NB4 (cell line): ENCODE data around the gene GRIK1.

Experiments used
- DNase-seq: peaks from one replicate; pipeline ENCODE4 v3.0.0; 2010; ENCODE audit warnings: low read depth
- H3K4me3 ChIP-seq: one replicate; pipeline ENCODE4 v1.5.1; 2011; ENCODE audit warnings: mild to moderate bottlenecking, low read depth, low read length, moderate library complexity
- CTCF ChIP-seq: IDR thresholded peaks from one replicate; pipeline ENCODE4 v1.5.1; 2012; ENCODE audit warnings: low read depth, low read length
- MAX ChIP-seq: IDR thresholded peaks from 2 replicates; pipeline ENCODE4 v1.6.1; 2011; ENCODE audit warnings: low read depth, low read length
- MYC ChIP-seq: IDR thresholded peaks from 2 replicates; pipeline ENCODE4 v1.6.1; 2011; ENCODE audit warnings: low read depth, low read length
- POLR2A ChIP-seq: IDR thresholded peaks from 2 replicates; pipeline ENCODE4 v1.6.1; 2011; ENCODE audit warnings: mild to moderate bottlenecking; ENCODE audit not compliant: insufficient read length; ENCODE audit errors: extremely low read depth

The GRIK1 gene

GRCh38 chr21:29655577-29655976 is 284.2 kb downstream of the GRIK1 start:
- TF ChIP-seq MYC (no peak), CTCF (no peak), MAX (no peak), POLR2A (no peak)
- no peak for DNase-seq
- no peak overlapping the region for H3K4me3 ChIP-seq

- TF ChIP-seq MAX (no peak), CTCF (no peak), MYC (no peak), POLR2A (no peak)
- no peak for DNase-seq
- no peak overlapping the region for H3K4me3 ChIP-seq
These were observed 284.9 kb downstream of the GRIK1 start for GRCh38 chr21:29654855-29655254.

- TF ChIP-seq CTCF: no peak
- H3K4me3 ChIP-seq: no peak overlapping the region
- no peak for DNase-seq
These were observed 285.6 kb downstream of the GRIK1 start for GRCh38 chr21:29654203-29654602.

GRCh38 chr21:29650523-29651022 is 289.2 kb downstream of the GRIK1 start:
- TF ChIP-seq CTCF (no peak), MAX (no peak), MYC (no peak), POLR2A (no peak)
- no peak overlapping the region for H3K4me3 ChIP-seq
- no peak for DNase-seq

GRCh38 chr21:29649406-29649814 is 290.4 kb downstream of the GRIK1 start:
- TF ChIP-seq MAX (no peak), CTCF (no peak), POLR2A (no peak), MYC (no peak)
- peak; percentile 14 for DNase-seq
- no peak overlapping the region for H3K4me3 ChIP-seq

GRCh38 chr21:29648710-29649240 is 291.0 kb downstream of the GRIK1 start:
- DNase-seq: no peak
- no peak overlapping the region for H3K4me3 ChIP-seq
- TF ChIP-seq MAX (no peak), MYC (no peak), POLR2A (no peak), CTCF (no peak)
